ENCODE results near the gene METTL21C.

The METTL21C gene

DNA sequence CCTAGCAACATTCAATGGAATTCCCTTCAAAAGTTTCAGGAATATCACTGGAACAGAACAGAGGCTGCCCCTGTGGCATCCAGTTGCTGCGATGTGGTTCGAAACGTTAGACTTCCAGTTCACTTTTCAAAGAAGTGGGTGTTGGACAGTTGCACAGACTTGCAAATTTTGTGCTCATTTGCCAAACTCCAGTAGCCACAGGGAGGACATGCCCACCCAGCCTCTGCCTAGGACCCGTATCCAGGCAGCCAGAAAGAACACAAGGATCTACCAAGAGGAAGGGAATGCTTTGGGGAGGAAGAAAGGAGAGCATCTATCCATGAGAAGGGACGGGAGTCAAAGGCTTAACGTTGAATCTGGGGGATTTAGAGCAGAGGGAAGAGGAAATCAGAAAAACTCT is at the start of gene METTL21C:
METTL21C (minus strand) TSS at position 108 of the 400 bp plus-strand sequence. CDS start 546 bp downstream, outside the sequence.
- Histone ChIP-seq H3K9me3 (ENCODE audit: control insufficient read depth in 1 of 2, low read length in 2 of 2) (no peaks in the 10 kb centered on the region), H3K4me3 (ENCODE audit: low read depth in 1 of 2, low read length in 2 of 2) (no peak within 1 kb of the TSS), H3K4me1 (ENCODE audit: control insufficient read depth in 1 of 2, insufficient read depth in 2 of 2, low read length in 2 of 2) (no peaks in the 10 kb centered on the region), H3K27me3 (ENCODE audit: control insufficient read depth in 1 of 2, insufficient read depth in 2 of 2, low read length in 2 of 2) (peaks cover 12% of the 10 kb centered on the region in 2 donors), H3K9ac (ENCODE audit: low read depth in 1 of 2, low read length in 2 of 2) (no peak within 1 kb of the TSS), H3K27ac (ENCODE audit: low read depth, low read length) (no peak within 1 kb of the TSS), H3K36me3 (ENCODE audit: control insufficient read depth in 1 of 2, insufficient read depth in 2 of 2, low read length in 2 of 2) (no peaks in the 10 kb centered on the region)

DNA sequence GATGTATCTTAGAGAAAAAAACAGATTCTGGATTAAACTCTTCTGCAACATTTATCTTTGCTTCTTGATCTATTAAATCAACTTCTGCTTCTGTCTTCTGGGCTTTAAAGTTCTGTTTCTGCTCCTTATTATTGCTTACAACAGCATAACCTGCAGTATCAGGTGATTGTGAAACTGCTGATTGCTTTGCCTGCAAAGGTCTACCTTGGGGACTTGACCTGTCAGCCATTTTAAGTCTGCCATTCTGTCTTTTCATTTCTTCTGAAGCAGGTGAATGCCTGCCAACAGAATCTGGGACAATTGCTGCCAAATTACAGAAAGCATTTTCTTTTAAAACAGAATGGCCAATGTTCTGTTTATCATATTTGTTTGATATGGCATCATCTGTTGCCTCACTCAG is 47.7 kb upstream of the METTL21C start:
- Histone ChIP-seq H3K27me3 (ENCODE audit: control insufficient read depth in 1 of 2, insufficient read depth in 2 of 2, low read length in 2 of 2) (peaks cover 0 to 6% of the 10 kb centered on the region in 2 donors), H3K27ac (ENCODE audit: low read depth, low read length) (no peak overlapping the region), H3K9ac (ENCODE audit: low read depth in 1 of 2, low read length in 2 of 2) (no peak overlapping the region), H3K4me1 (ENCODE audit: control insufficient read depth in 1 of 2, insufficient read depth in 2 of 2, low read length in 2 of 2) (no peaks in the 10 kb centered on the region), H3K4me3 (ENCODE audit: low read depth in 1 of 2, low read length in 2 of 2) (no peak overlapping the region), H3K36me3 (ENCODE audit: control insufficient read depth in 1 of 2, insufficient read depth in 2 of 2, low read length in 2 of 2) (no peaks in the 10 kb centered on the region), H3K9me3 (ENCODE audit: control insufficient read depth in 1 of 2, low read length in 2 of 2) (peaks cover 4 to 5% of the 10 kb centered on the region in 2 donors)

DNA sequence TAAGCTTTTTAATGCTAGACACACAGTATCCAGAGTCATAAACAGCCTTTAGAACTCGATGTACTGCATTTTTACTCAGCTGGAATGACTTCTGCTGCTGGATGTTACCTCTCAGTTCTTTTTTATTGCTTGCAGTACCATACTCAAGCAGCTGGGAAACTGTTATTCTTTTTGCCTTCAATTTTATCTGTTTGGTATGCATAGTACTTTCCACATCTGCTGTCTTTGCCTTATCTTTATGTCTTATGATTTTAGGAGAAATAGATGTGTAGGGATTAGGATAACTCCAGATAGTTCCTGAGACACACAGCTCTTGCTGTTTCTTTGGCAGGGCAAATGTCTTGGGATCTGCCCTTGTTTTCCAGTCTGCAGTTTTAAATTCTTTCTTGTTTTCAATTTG is 47.3 kb upstream of the METTL21C start:
- Histone ChIP-seq H3K4me1 (ENCODE audit: control insufficient read depth in 1 of 2, insufficient read depth in 2 of 2, low read length in 2 of 2) (no peaks in the 10 kb centered on the region), H3K9ac (ENCODE audit: low read depth in 1 of 2, low read length in 2 of 2) (no peak overlapping the region), H3K27ac (ENCODE audit: low read depth, low read length) (no peak overlapping the region), H3K4me3 (ENCODE audit: low read depth in 1 of 2, low read length in 2 of 2) (no peak overlapping the region), H3K27me3 (ENCODE audit: control insufficient read depth in 1 of 2, insufficient read depth in 2 of 2, low read length in 2 of 2) (peaks cover 0 to 6% of the 10 kb centered on the region in 2 donors), H3K36me3 (ENCODE audit: control insufficient read depth in 1 of 2, insufficient read depth in 2 of 2, low read length in 2 of 2) (no peaks in the 10 kb centered on the region), H3K9me3 (ENCODE audit: control insufficient read depth in 1 of 2, low read length in 2 of 2) (peaks cover 4 to 5% of the 10 kb centered on the region in 2 donors)

DNA sequence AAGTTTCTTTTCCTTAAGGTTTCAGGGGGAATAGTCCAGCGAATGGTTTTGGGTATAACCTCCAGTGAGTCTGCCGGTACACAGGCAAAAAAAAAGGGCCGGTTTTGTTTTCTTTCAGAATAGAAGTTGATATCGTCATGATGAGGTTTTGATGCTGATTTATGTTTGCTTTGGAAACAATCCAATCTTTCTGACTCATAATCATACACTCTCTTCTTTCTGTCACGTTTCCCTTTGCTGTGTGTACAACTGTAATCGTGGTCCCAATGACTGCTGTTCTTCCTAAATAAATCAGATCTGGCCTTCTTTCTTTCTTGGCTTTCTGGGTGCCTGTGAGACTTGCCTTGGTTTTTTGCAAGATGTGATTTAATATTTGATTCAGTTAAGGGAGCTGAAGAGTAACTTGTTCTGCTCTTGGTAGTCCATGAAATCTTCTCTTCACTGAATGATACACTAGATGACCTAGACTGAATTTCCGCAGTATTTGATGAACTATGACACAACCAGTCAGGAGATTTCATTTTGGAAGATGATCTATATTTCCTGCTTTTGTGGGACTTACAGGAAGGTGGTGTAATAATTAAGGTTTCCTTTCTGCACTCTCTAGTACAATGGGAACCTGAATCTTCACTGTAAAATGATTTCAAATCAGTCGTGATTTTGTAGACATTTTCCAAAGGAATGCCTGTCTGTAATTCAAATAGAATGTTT is 34.9 kb upstream of the METTL21C start:
- Histone ChIP-seq H3K9me3 (ENCODE audit: control insufficient read depth in 1 of 2, low read length in 2 of 2) (no peaks in the 10 kb centered on the region), H3K4me3 (ENCODE audit: low read depth in 1 of 2, low read length in 2 of 2) (no peak overlapping the region), H3K27ac (ENCODE audit: low read depth, low read length) (no peak overlapping the region), H3K9ac (ENCODE audit: low read depth in 1 of 2, low read length in 2 of 2) (no peak overlapping the region), H3K36me3 (ENCODE audit: control insufficient read depth in 1 of 2, insufficient read depth in 2 of 2, low read length in 2 of 2) (no peaks in the 10 kb centered on the region), H3K4me1 (ENCODE audit: control insufficient read depth in 1 of 2, insufficient read depth in 2 of 2, low read length in 2 of 2) (no peaks in the 10 kb centered on the region), H3K27me3 (ENCODE audit: control insufficient read depth in 1 of 2, insufficient read depth in 2 of 2, low read length in 2 of 2) (no peaks in the 10 kb centered on the region)

DNA sequence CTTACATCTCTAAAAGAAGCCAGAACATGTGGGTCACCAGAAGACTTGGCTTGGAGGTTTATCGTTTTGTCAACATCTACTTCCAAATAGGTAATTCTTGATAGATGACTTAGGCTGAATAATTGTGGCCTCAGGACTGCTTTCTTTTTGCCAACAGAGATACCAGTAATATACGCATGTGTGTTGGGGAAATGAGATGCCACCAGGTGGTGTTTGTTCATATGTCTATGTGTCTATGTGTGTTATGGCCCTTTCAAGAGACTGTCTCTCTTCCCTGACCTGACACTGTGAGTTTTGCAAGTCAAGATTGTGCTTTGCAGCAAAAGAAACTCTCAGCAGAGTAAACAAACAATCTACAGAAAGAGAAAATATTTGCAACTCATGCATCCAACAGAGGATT is 31.6 kb upstream of the METTL21C start:
- Histone ChIP-seq H3K4me1 (ENCODE audit: control insufficient read depth in 1 of 2, insufficient read depth in 2 of 2, low read length in 2 of 2) (no peaks in the 10 kb centered on the region), H3K9me3 (ENCODE audit: control insufficient read depth in 1 of 2, low read length in 2 of 2) (no peaks in the 10 kb centered on the region), H3K4me3 (ENCODE audit: low read depth in 1 of 2, low read length in 2 of 2) (no peak overlapping the region), H3K27me3 (ENCODE audit: control insufficient read depth in 1 of 2, insufficient read depth in 2 of 2, low read length in 2 of 2) (no peaks in the 10 kb centered on the region), H3K27ac (ENCODE audit: low read depth, low read length) (no peak overlapping the region), H3K9ac (ENCODE audit: low read depth in 1 of 2, low read length in 2 of 2) (no peak overlapping the region), H3K36me3 (ENCODE audit: control insufficient read depth in 1 of 2, insufficient read depth in 2 of 2, low read length in 2 of 2) (no peaks in the 10 kb centered on the region)

DNA sequence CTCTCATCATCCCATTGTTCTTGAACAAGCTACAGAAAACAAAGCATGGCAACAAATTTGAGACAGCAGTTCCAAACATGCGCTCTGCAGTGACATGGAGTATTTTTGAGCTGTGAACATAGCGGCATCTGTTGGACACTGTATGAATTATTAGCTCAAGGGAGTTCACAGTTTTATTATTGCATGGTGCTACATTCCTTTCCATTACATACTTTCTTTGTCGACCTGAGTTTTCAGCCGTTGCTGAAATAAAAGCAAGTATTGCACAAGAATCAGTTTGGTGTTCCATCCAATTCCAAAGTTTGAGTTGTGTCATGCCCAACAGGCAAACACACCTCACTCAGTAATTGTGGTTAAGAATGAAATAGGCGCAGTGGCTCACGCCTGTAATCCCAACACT is 30.1 kb upstream of the METTL21C start:
- H3K27me3 ChIP-seq (ENCODE audit: control insufficient read depth in 1 of 2, insufficient read depth in 2 of 2, low read length in 2 of 2): no peaks in the 10 kb centered on the region
- no peak overlapping the region for H3K9ac ChIP-seq (ENCODE audit: low read depth in 1 of 2, low read length in 2 of 2)
- no peak overlapping the region for H3K27ac ChIP-seq (ENCODE audit: low read depth, low read length)
- H3K36me3 ChIP-seq (ENCODE audit: control insufficient read depth in 1 of 2, insufficient read depth in 2 of 2, low read length in 2 of 2): no peaks in the 10 kb centered on the region
- no peaks in the 10 kb centered on the region for H3K9me3 ChIP-seq (ENCODE audit: control insufficient read depth in 1 of 2, low read length in 2 of 2)
- H3K4me3 ChIP-seq (ENCODE audit: low read depth in 1 of 2, low read length in 2 of 2): no peak overlapping the region
- H3K4me1 ChIP-seq (ENCODE audit: control insufficient read depth in 1 of 2, insufficient read depth in 2 of 2, low read length in 2 of 2): no peaks in the 10 kb centered on the region

DNA sequence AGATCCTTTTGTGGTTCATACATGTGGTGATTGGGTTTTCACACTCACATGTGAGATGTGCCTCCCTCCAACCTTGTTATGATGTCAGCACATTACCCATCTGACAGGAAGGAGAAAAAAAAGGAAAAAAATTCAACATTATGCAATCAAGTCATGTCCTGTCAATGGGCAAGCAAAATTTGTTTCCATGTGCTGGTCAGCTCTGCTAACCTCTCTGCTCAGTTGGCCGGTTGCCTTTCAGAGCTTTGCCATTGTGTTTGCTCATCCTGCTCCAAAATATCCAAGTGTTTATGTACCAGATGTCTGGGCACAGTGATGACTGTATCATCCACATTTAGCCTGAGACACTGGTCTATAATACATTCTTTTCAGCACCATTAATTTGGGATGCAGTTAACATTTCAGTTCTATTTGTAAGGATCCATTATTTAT is 27.0 kb upstream of the METTL21C start:
- no peaks in the 10 kb centered on the region for H3K4me1 ChIP-seq (ENCODE audit: control insufficient read depth in 1 of 2, insufficient read depth in 2 of 2, low read length in 2 of 2)
- H3K27me3 ChIP-seq (ENCODE audit: control insufficient read depth in 1 of 2, insufficient read depth in 2 of 2, low read length in 2 of 2): no peaks in the 10 kb centered on the region
- no peak overlapping the region for H3K4me3 ChIP-seq (ENCODE audit: low read depth in 1 of 2, low read length in 2 of 2)
- no peak overlapping the region for H3K27ac ChIP-seq (ENCODE audit: low read depth, low read length)
- H3K9me3 ChIP-seq (ENCODE audit: control insufficient read depth in 1 of 2, low read length in 2 of 2): no peaks in the 10 kb centered on the region
- no peak overlapping the region for H3K9ac ChIP-seq (ENCODE audit: low read depth in 1 of 2, low read length in 2 of 2)
- no peaks in the 10 kb centered on the region for H3K36me3 ChIP-seq (ENCODE audit: control insufficient read depth in 1 of 2, insufficient read depth in 2 of 2, low read length in 2 of 2)

DNA sequence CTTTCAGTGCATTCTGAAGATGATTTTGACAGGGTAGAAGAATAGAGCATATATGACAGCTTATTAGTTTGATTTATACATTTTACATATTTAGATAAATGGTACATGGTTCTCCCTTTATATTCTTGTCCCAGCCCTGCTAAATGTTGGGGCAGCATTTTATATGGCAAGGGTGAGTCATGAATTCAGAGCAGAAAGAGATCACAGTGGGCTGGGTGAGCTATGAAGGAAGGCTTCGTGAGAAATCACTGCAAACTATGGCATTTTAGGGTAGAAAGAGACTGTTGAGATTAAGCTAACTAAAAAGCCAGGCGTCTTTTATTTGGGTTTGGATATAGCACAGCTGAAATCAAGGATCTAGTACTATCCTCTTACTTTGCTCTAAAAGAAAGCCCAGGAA is 23.9 kb upstream of the METTL21C start:
- Histone ChIP-seq H3K27ac (ENCODE audit: low read depth, low read length) (no peak overlapping the region), H3K9me3 (ENCODE audit: control insufficient read depth in 1 of 2, low read length in 2 of 2) (no peaks in the 10 kb centered on the region), H3K27me3 (ENCODE audit: control insufficient read depth in 1 of 2, insufficient read depth in 2 of 2, low read length in 2 of 2) (no peaks in the 10 kb centered on the region), H3K4me3 (ENCODE audit: low read depth in 1 of 2, low read length in 2 of 2) (no peak overlapping the region), H3K4me1 (ENCODE audit: control insufficient read depth in 1 of 2, insufficient read depth in 2 of 2, low read length in 2 of 2) (no peaks in the 10 kb centered on the region), H3K9ac (ENCODE audit: low read depth in 1 of 2, low read length in 2 of 2) (no peak overlapping the region), H3K36me3 (ENCODE audit: control insufficient read depth in 1 of 2, insufficient read depth in 2 of 2, low read length in 2 of 2) (no peaks in the 10 kb centered on the region)

DNA sequence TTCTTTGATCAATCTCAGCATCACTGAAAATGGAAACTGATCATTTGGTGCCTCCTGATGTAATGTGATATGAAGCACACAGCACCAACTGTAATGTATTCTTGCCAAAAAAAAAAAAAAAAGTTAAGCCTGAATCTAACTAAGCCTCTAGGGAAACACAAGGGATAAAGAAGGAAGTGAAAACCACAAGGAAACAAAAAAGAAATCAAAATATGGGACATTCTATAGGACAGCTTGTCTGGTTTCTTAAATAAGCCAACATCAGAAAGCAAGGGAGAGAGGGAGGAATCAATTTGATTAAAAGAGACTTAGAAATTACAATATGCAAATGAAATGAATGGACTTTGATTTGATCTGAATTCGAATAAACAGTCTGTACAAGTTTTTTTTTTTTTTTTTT is 20.6 kb upstream of the METTL21C start:
- Histone ChIP-seq H3K27ac (ENCODE audit: low read depth, low read length) (no peak overlapping the region), H3K4me1 (ENCODE audit: control insufficient read depth in 1 of 2, insufficient read depth in 2 of 2, low read length in 2 of 2) (no peaks in the 10 kb centered on the region), H3K9ac (ENCODE audit: low read depth in 1 of 2, low read length in 2 of 2) (no peak overlapping the region)

DNA sequence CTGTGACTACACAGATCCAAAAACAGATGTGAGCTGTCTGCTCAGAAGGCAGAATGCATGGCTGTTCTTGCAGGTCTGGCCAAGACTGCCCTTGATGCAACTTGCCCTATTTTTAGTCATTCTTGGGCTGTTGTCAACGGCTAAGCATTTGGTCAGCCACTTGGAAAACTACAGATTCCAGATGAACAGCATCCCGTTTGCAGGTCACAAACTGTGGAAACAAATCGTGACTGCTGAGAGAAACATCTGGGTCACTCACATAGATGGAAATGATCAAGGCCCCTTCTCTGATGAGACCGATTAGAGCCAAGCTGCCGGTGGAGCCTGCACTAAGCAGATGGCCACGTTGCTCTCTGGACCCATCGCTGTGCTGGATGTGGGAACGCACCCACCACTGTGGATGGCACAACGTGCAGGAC is 15.4 kb upstream of the METTL21C start:
- Histone ChIP-seq H3K9me3 (ENCODE audit: control insufficient read depth in 1 of 2, low read length in 2 of 2) (no peaks in the 10 kb centered on the region), H3K27ac (ENCODE audit: low read depth, low read length) (no peak overlapping the region), H3K4me3 (ENCODE audit: low read depth in 1 of 2, low read length in 2 of 2) (no peak overlapping the region), H3K36me3 (ENCODE audit: control insufficient read depth in 1 of 2, insufficient read depth in 2 of 2, low read length in 2 of 2) (no peaks in the 10 kb centered on the region), H3K9ac (ENCODE audit: low read depth in 1 of 2, low read length in 2 of 2) (no peak overlapping the region), H3K27me3 (ENCODE audit: control insufficient read depth in 1 of 2, insufficient read depth in 2 of 2, low read length in 2 of 2) (no peaks in the 10 kb centered on the region), H3K4me1 (ENCODE audit: control insufficient read depth in 1 of 2, insufficient read depth in 2 of 2, low read length in 2 of 2) (no peaks in the 10 kb centered on the region)

More for the DNA sequence above, 20.6 kb upstream of the METTL21C start:
- Histone ChIP-seq H3K36me3 (ENCODE audit: control insufficient read depth in 1 of 2, insufficient read depth in 2 of 2, low read length in 2 of 2) (no peaks in the 10 kb centered on the region), H3K9me3 (ENCODE audit: control insufficient read depth in 1 of 2, low read length in 2 of 2) (no peaks in the 10 kb centered on the region), H3K4me3 (ENCODE audit: low read depth in 1 of 2, low read length in 2 of 2) (no peak overlapping the region), H3K27me3 (ENCODE audit: control insufficient read depth in 1 of 2, insufficient read depth in 2 of 2, low read length in 2 of 2) (no peaks in the 10 kb centered on the region)

Measured in duodenal mucosa (tissue), 2 donors.